Esophagus muscularis mucosa (tissue), 4 donors: Measurements from ENCODE around the gene RPS6KA2.

ENCODE experiments used
- CTCF ChIP-seq, 3 experiments: fragments of 200-600 bp in 2 of 3; fragments of 450-650 bp in 1 of 3; sonication (generic) in 2 of 3; IDR thresholded peaks; one replicate each; pipeline ENCODE4 v1.5.1; 2017 to 2019; ENCODE audit warnings: antibody characterized with exemption in 3 of 3, mild to moderate bottlenecking in 2 of 3, moderate library complexity in 1 of 3
- EP300 ChIP-seq: sonication (generic); formaldehyde crosslinking; IDR thresholded peaks from one replicate; pipeline ENCODE4 v1.6.1; 2017; ENCODE audit warnings: antibody characterized with exemption
- POLR2A ChIP-seq: fragments of 450-650 bp; IDR thresholded peaks from one replicate; pipeline ENCODE4 v1.6.1; 2017; ENCODE audit warnings: antibody characterized with exemption, moderate library complexity, mild to moderate bottlenecking, low read depth
- POLR2AphosphoS5 ChIP-seq, 2 donors: sonication (generic); formaldehyde crosslinking; IDR thresholded peaks; one replicate each; pipeline ENCODE4 v1.6.1; 2017; ENCODE audit warnings: antibody characterized with exemption in 2 of 2

- no peak for TF ChIP-seq POLR2AphosphoS5 (IDR thresholded peaks at IDR 0.05)
- TF ChIP-seq POLR2A = no peak
- no peak for TF ChIP-seq CTCF (IDR thresholded peaks at IDR 0.05)
- TF ChIP-seq EP300 = no peak
These were observed 184.8 kb downstream of the RPS6KA2 start for GRCh38 chr6:166442131-166442685.
